GM12864 (cell line): ENCODE results near the gene WWOX.

ENCODE experiments used
- DNase-seq: peaks from one replicate; pipeline ENCODE4 v3.0.0-alpha.2; 2011; ENCODE audit warnings: low read depth
- H3K4me3 ChIP-seq: 2 replicates; pipeline ENCODE4 v1.5.1; 2011; ENCODE audit warnings: mild to moderate bottlenecking, low read depth, low read length, control low read depth
- TF ChIP-seq, protein P1 (sequence below): IDR thresholded peaks from 2 replicates; pipeline ENCODE4 v1.5.1; 2011; ENCODE audit warnings: low read depth, mild to moderate bottlenecking, moderate library complexity, low read length, control low read depth, inconsistent platforms; ENCODE audit errors: missing control alignments

WWOX gene

DNA sequence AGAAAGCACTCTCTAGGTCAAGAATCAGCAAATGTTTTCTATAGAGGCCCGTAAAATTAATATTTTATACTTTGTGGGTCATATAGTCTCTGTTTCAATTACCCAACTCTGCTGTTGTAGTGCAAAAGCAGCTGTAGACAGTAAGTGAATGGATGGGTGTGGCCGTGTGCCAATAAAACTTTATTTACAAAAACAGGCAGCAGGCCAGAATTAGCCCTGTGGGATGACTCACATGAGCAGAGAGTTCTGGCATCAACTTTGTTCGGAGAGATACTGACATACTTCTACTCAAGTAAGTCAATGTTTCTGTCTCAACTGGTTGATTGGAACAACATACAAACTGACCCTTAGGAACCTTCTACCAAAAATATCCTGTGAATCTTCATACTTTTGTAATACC lies 884.9 kb downstream of the WWOX start:
- H3K4me3 ChIP-seq: no peak overlapping the region
- TF ChIP-seq, protein P1, sequence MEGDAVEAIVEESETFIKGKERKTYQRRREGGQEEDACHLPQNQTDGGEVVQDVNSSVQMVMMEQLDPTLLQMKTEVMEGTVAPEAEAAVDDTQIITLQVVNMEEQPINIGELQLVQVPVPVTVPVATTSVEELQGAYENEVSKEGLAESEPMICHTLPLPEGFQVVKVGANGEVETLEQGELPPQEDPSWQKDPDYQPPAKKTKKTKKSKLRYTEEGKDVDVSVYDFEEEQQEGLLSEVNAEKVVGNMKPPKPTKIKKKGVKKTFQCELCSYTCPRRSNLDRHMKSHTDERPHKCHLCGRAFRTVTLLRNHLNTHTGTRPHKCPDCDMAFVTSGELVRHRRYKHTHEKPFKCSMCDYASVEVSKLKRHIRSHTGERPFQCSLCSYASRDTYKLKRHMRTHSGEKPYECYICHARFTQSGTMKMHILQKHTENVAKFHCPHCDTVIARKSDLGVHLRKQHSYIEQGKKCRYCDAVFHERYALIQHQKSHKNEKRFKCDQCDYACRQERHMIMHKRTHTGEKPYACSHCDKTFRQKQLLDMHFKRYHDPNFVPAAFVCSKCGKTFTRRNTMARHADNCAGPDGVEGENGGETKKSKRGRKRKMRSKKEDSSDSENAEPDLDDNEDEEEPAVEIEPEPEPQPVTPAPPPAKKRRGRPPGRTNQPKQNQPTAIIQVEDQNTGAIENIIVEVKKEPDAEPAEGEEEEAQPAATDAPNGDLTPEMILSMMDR: no peak
- no peak for DNase-seq

DNA sequence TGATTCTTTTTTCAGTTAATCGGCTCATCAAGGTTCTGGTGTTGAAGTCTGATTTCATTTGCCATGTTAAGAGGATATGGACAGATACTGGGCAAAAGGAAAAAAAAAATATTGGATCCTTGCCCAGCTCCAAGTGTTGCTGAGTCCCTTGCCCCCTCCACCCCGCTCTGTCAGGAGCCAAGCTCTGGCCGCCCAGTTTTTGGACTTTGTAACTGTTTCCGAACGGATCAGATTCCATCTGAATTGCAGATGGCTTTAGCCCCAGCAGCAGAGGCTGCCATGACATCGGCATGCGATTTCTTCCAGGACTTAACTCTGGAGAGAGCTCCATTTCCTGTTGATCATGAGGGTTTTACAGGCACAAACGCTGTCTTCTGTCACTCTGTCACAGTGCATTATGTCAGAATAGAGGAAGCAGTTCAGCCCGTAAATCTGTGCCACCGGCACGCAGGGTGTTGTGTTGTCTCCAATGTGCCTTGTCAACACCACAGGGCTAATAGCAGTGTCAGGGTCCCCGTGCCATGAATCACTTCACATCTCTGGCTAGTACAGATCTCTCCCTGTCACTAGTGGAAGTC lies 885.5 kb downstream of the WWOX start:
- DNase-seq: no peak
- no peak overlapping the region for H3K4me3 ChIP-seq
- TF ChIP-seq, protein P1: no peak

DNA sequence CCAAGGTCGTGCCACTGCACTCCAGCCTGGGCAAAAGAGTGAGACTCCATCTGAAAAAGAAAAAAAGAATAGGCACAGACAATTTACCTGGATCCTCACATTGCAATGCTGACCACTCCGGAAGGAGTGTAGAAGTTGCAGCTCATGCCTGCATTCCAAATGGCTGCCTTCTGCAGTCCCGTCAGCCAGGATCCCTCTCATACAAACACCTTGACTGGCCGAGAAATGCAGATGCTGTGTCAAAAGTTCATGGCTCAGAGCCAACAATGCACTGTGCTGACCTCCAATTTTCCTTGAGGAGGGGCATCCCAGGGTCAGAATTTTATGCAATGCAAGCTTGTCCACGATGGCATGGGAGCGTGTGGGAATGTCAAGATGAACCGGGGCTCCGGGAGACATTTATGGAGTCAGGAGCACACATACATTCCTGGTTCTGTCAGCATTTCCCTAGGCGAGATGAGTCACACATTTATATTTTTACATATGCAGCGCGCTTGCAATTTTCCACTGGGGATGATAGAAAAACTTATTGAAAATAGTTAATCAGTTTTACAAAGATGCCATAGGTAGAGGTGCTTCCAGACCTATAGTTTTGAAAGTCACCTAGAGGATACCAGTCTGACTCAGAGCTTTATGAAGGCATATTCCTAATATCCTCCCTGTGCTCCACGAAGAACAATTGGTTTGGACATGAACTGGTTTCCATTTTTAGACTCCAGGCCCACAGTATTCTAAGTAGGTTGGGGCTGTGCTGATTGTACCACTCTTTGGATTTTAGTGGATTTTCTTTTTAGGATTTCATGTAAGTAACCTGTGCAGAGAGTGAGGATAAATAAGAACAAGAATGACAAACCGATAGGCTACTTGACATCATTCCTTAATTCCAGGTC lies 886.5 kb downstream of the WWOX start:
- TF ChIP-seq, protein P1: no peak
- no peak for DNase-seq
- no peak overlapping the region for H3K4me3 ChIP-seq

DNA sequence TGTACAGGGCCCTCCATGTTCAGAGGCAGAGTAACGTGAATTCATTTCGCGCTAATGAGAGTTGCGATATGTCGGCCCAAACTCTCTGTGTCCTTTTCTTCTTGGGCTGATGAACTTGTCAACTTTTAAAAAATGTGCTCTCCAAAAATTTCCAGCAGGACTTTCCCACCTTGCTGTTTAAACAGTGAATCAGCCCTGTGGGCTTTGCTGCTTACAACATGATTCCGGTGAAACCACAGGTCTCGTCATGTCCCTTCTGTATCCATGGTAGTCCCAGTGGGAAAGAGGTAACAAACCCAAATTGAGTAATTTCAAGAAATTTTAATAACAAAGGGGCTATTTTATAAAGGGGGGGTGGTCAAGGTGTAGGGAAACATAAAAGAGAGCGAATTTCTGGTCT lies 888.2 kb downstream of the WWOX start:
- H3K4me3 ChIP-seq: no peak overlapping the region
- no peak for DNase-seq
- TF ChIP-seq, protein P1: no peak

DNA sequence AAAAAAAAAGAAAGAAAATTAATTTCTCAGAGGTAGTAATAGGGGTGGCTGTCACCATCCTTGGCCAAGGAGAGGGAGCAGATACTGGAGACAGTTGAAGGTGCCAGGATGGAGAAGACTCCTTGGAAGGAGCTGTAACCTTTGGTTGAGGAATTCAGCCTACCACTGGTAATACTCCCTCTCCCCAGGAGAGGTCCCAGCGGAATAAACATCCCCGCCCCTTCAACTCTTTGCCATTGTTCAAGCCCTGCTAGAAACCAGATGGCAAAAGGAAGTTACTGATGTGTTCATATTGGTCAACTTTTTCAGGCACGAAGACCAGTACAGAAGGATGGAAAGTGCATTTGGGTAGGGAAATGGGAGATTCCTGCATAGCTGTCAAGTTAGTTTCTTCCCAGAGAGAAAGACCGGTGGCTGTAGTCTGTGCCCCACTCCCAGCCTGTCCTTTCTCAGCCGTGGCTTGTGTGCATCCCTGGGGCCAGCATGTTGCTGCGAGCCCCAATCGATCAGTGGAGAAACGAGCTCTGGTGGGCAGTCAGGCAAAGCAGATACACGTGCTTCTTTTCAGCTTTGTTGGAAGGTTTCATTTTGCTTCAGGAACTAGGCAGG lies 889.0 kb downstream of the WWOX start:
- TF ChIP-seq, protein P1: no peak

DNA sequence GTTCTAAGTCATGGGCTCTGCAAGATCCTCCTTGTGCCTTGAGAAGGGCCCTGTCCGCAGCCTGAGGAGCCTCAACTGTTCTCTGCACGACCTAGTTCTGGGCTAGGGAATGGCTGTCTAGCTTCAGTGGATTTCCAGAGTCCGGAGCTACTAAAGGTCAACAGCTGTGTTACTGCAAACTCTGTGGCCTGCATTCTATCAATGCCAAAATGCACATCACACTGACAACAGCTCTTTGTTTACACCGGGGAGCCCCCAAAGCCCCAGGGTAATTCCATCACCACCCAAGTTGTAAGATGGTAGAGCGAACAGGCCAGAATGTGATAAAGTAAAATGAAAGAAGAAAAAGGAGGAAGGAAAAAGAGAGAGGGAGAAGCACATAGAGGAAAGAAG lies 890.9 kb downstream of the WWOX start:
- no peak for DNase-seq
- H3K4me3 ChIP-seq: no peak overlapping the region
- TF ChIP-seq, protein P1: no peak

More for the DNA sequence above, 889.0 kb downstream of the WWOX start:
- H3K4me3 ChIP-seq: no peak overlapping the region
- DNase-seq: no peak
